ENCODE data around the gene FBXL7. TPM values are rescaled to one million over a fixed set of nuclear protein-coding genes. Genes with fewer than 3 reads are reported as not detected.

Gene FBXL7
- total RNA-seq, 1 donor from 2014 or later: 12.3 TPM

DNA sequence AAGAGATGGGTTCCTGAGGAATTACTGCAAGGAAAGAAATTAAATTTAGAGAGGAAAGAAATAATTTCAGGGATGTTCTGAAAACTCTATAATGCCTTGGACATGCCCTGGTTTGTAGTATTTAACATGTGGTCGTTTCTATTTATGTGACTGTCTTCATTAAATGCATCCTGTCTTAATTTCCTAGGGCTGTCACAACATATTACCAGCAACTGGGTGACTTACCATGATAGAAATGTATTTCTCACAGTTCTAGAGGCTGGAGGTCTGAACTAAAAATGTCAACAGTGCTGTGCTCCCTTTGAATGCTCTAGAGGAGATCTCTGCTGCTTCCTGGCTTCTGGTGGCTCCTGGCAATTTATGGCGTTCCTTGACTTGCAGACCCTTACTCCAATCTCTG lies 287.7 kb downstream of the FBXL7 start:
- Histone ChIP-seq H3K36me3 (no peaks in the 10 kb centered on the region), H3F3A (ENCODE audit: low read depth) (no peaks in the 10 kb centered on the region), H3K4me3 (no peak overlapping the region), H2AFZ (replicated peaks) (no peak overlapping the region), H3K9me3 (ENCODE audit: low read depth) (no peaks in the 10 kb centered on the region), H3K27me3 (no peaks in the 10 kb centered on the region), H3K4me1 (peaks cover 7% of the 10 kb centered on the region), H3K27ac (no peak overlapping the region), H4K20me1 (ENCODE audit: low read depth) (no peaks in the 10 kb centered on the region), H3K4me2 (no peak overlapping the region), H3K9ac (no peak overlapping the region), H3K79me2 (ENCODE audit: low read depth) (peaks cover under 1% of the 10 kb centered on the region)
- DNase-seq (ENCODE audit: low spot score): no peak
- no peaks in the 10 kb centered on the region for H3K36me3 Mint-ChIP-seq
- peaks cover 27% of the 10 kb centered on the region for H3K4me1 Mint-ChIP-seq
- no peaks in the 10 kb centered on the region for H3K9me3 Mint-ChIP-seq
- no peak overlapping the region for H3K4me3 Mint-ChIP-seq
- H3K27ac Mint-ChIP-seq: no peak overlapping the region
- TF ChIP-seq EZH2phosphoT487 (IDR thresholded peaks at IDR 0.05) (no peak), CTCF (IDR thresholded peaks at IDR 0.05) (no peak), EZH2 (IDR thresholded peaks at IDR 0.05) (no peak)
- no peaks in the 10 kb centered on the region for H3K27me3 Mint-ChIP-seq (ENCODE audit: insufficient read depth, low read depth)

DNA sequence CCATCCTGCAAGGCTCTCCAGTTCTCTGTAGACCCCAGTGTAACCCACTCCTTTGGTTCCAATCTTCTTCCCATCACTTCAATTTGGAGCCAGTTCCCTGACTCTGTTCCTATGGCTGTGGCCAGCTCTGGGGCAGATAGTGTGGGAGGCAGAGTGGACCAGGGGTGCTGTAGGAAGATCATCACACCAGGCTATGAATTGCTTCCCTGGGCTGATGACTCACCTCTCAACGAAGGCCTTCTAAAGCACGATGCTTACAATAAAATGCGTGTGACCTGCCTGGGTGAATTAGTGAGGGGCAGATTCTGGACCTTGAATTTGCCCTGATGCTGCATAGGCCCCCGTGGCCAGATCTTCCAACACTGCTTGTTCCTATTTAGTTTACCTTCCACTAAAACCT lies 289.7 kb downstream of the FBXL7 start:
- no peaks in the 10 kb centered on the region for H3K36me3 Mint-ChIP-seq
- H3K27me3 Mint-ChIP-seq (ENCODE audit: insufficient read depth, low read depth): no peaks in the 10 kb centered on the region
- H3F3A ChIP-seq (ENCODE audit: low read depth): no peaks in the 10 kb centered on the region

DNA sequence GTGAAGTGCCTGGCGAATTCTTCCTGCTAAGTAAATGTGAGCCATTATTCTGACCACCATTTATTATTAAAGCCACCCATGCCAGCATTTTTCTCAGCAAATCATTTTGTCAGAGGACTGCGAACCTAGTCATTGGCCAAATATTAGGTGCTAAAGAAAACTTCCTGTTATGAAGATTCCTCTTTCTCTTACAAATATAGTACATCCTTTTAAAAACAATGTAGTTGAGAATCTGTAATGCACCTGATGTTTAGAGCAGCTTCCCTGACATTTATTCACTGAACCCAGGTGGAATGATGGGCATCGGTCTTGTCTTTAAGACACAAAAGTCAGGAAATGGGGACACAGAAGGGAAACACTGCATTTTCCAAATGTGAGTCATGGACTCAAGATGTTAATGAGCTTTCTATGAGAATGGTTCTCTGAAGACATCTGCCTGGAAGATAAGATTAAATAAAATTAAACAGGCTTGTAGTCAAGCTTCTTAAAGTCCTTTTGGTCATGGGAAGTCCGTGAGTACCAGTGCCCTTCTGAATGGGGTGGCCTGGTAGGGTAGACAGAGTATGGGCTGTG lies 290.6 kb downstream of the FBXL7 start:
- no peak overlapping the region for H3K27ac ChIP-seq
- H3K4me3 ChIP-seq: no peak overlapping the region
- peaks cover 8% of the 10 kb centered on the region for H3K79me2 ChIP-seq (ENCODE audit: low read depth)
- no peak overlapping the region for H3K4me2 ChIP-seq
- Mint-ChIP-seq H3K4me3 (no peak overlapping the region), H3K9me3 (peaks cover under 1% of the 10 kb centered on the region), H3K27ac (no peak overlapping the region), H3K36me3 (no peaks in the 10 kb centered on the region), H3K27me3 (ENCODE audit: insufficient read depth, low read depth) (no peaks in the 10 kb centered on the region), H3K4me1 (peaks cover 22% of the 10 kb centered on the region)
- no peaks in the 10 kb centered on the region for H3F3A ChIP-seq (ENCODE audit: low read depth)
- H4K20me1 ChIP-seq (ENCODE audit: low read depth): no peaks in the 10 kb centered on the region
- H3K9ac ChIP-seq: no peak overlapping the region
- DNase-seq (ENCODE audit: low spot score): no peak
- H2AFZ ChIP-seq (replicated peaks): no peak overlapping the region
- no peaks in the 10 kb centered on the region for H3K9me3 ChIP-seq (ENCODE audit: low read depth)
- H3K27me3 ChIP-seq: no peaks in the 10 kb centered on the region
- TF ChIP-seq EZH2 (IDR thresholded peaks at IDR 0.05) (no peak), CTCF (IDR thresholded peaks at IDR 0.05) (no peak), EZH2phosphoT487 (IDR thresholded peaks at IDR 0.05) (no peak)
- H3K36me3 ChIP-seq: no peaks in the 10 kb centered on the region
- peaks cover 16% of the 10 kb centered on the region for H3K4me1 ChIP-seq

More for the DNA sequence above, 289.7 kb downstream of the FBXL7 start:
- no peak for TF ChIP-seq EZH2 (IDR thresholded peaks at IDR 0.05)
- TF ChIP-seq EZH2phosphoT487 (IDR thresholded peaks at IDR 0.05): no peak
- TF ChIP-seq CTCF (IDR thresholded peaks at IDR 0.05): no peak
- Histone ChIP-seq H3K27ac (no peak overlapping the region), H3K9ac (no peak overlapping the region), H4K20me1 (ENCODE audit: low read depth) (no peaks in the 10 kb centered on the region), H3K36me3 (no peaks in the 10 kb centered on the region), H3K4me1 (peaks cover 15% of the 10 kb centered on the region), H2AFZ (replicated peaks) (no peak overlapping the region), H3K4me3 (no peak overlapping the region), H3K79me2 (ENCODE audit: low read depth) (no peaks in the 10 kb centered on the region), H3K27me3 (no peaks in the 10 kb centered on the region), H3K4me2 (no peak overlapping the region), H3K9me3 (ENCODE audit: low read depth) (no peaks in the 10 kb centered on the region)
- no peak overlapping the region for H3K27ac Mint-ChIP-seq
- no peak overlapping the region for H3K4me3 Mint-ChIP-seq
- H3K9me3 Mint-ChIP-seq: no peaks in the 10 kb centered on the region
- DNase-seq (ENCODE audit: low spot score): no peak
- peaks cover 30% of the 10 kb centered on the region for H3K4me1 Mint-ChIP-seq
